Activated CD8-positive, alpha-beta memory T cell treated with anti-CD3 and anti-CD28 coated beads, Interleukin-2, amount 10 ng/mL, durations not matched to agents 7 days and 5 days (primary cell): ENCODE measurements around the gene IFNGR2. TPM values are rescaled to one million over a fixed set of nuclear protein-coding genes. Genes with fewer than 3 reads are reported as not detected.
"Not testable (repeated sequence)": the region's sequence is repeated elsewhere in the genome, so short reads cannot be mapped to it uniquely, and the experiment has no call there.

Experiments used
- ATAC-seq: fragments of 150-1000 bp; cut with Tn5 transposase; one replicate; pipeline ENCODE4 v1.10.0; 2021; ENCODE audit warnings: moderate library complexity
- CTCF ChIA-PET: fragments of 350-600 bp; sonication (Branson Sonifier 250); formaldehyde crosslinking; loops from one replicate; lab custom pipeline; 2021; ENCODE audit warnings: antibody characterized with exemption; lab: Charles Lee
- DNase-seq: peaks from one replicate; pipeline ENCODE4 v3.0.0-alpha.2; 2020
- H3K27ac Mint-ChIP-seq: one replicate; pipeline ENCODE4 v1.8.0; 2021; ENCODE audit warnings: mild to moderate bottlenecking, mixed read lengths
- H3K27me3 Mint-ChIP-seq: one replicate; pipeline ENCODE4 v1.8.0; 2021; ENCODE audit warnings: mixed read lengths
- H3K36me3 Mint-ChIP-seq: one replicate; pipeline ENCODE4 v1.8.0; 2021; ENCODE audit warnings: mild to moderate bottlenecking, mixed read lengths
- H3K4me1 Mint-ChIP-seq: one replicate; pipeline ENCODE4 v1.8.0; 2021; ENCODE audit warnings: mixed read lengths
- H3K4me3 Mint-ChIP-seq: one replicate; pipeline ENCODE4 v1.8.0; 2021; ENCODE audit warnings: mild to moderate bottlenecking, moderate library complexity, mixed read lengths
- H3K9me3 Mint-ChIP-seq: one replicate; pipeline ENCODE4 v1.8.0; 2022; ENCODE audit warnings: low read depth, mixed read lengths
- total RNA-seq, 2 experiments: library from RNA; stranded (reverse); gene quantifications; one replicate each; pipeline ENCODE4 v1.2.3, GENCODE V29; 2021

Gene IFNGR2
- total RNA-seq, 2 experiments from 2014 or later = 0.30 to 0.96 TPM

DNA sequence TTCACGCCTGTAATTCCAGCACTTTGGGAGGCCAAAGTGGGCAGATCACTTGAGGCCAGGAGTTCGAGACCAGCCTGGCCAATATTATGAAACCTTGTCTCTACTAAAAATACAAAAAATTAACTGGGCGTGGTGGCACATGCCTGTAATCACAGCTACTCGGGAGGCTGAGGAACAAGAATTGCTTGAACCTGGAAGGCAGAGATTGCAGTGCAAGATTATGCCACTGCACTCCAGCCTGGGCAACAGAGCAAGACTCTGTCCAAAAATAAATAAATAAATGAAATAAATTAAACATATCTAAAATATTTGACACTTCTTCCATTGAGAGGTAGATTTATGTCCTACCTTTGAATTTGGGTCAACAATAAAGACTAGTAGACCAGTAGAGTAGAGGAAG lies 66.0 kb downstream of the IFNGR2 start:
- CTCF ChIA-PET = interaction anchor here (1.8 kb wide), 1 partner anchor 24 kb away, joined by 5 read pairs; no protein-coding TSS in a partner anchor
- not testable (repeated sequence) for H3K27ac Mint-ChIP-seq, ATAC-seq, DNase-seq, H3K9me3 Mint-ChIP-seq, H3K27me3 Mint-ChIP-seq, H3K4me3 Mint-ChIP-seq, H3K4me1 Mint-ChIP-seq
- peaks cover 15% of the 10 kb centered on the region for H3K36me3 Mint-ChIP-seq

GRCh38 chr21:33470701-33471100 lies 67.5 kb downstream of the IFNGR2 start:
- Mint-ChIP-seq H3K27ac (no peak overlapping the region), H3K36me3 (peaks cover 12% of the 10 kb centered on the region), H3K4me3 (no peak overlapping the region)

GRCh38 chr21:33473344-33473743 lies 70.1 kb downstream of the IFNGR2 start:
- peaks cover 9% of the 10 kb centered on the region for H3K36me3 Mint-ChIP-seq
- H3K4me3 Mint-ChIP-seq = no peak overlapping the region
- no peaks in the 10 kb centered on the region for H3K27me3 Mint-ChIP-seq
- H3K4me1 Mint-ChIP-seq = peaks cover 4% of the 10 kb centered on the region
- no peak overlapping the region for H3K27ac Mint-ChIP-seq
- CTCF ChIA-PET = interaction anchor here (0.7 to 1.0 kb wide), 4 partner anchors 14 to 479 kb away, joined by 3 to 4 read pairs (median 4); no protein-coding TSS in a partner anchor
- DNase-seq (no peak), ATAC-seq (no peak)
- H3K9me3 Mint-ChIP-seq = no peaks in the 10 kb centered on the region

More at GRCh38 chr21:33470701-33471100, 67.5 kb downstream of the IFNGR2 start:
- CTCF ChIA-PET = no interaction called here
- Mint-ChIP-seq H3K9me3 (no peaks in the 10 kb centered on the region), H3K4me1 (no peaks in the 10 kb centered on the region), H3K27me3 (no peaks in the 10 kb centered on the region)
- DNase-seq (no peak), ATAC-seq (no peak)

GRCh38 chr21:33477066-33477465 lies 73.9 kb downstream of the IFNGR2 start:
- DNase-seq = no peak
- Mint-ChIP-seq H3K9me3 (no peaks in the 10 kb centered on the region), H3K4me1 (peaks cover 13% of the 10 kb centered on the region), H3K27me3 (no peaks in the 10 kb centered on the region), H3K27ac (no peak overlapping the region), H3K4me3 (no peak overlapping the region), H3K36me3 (peaks cover 9% of the 10 kb centered on the region)
- ATAC-seq = no peak
- CTCF ChIA-PET = no interaction called here

- Mint-ChIP-seq H3K4me1 (peaks cover 13% of the 10 kb centered on the region), H3K9me3 (no peaks in the 10 kb centered on the region), H3K27ac (peak overlapping the region; percentile 86), H3K4me3 (peak overlapping the region; percentile 91), H3K27me3 (no peaks in the 10 kb centered on the region), H3K36me3 (peaks cover 6% of the 10 kb centered on the region)
- DNase-seq = no peak
- CTCF ChIA-PET = no interaction called here
- no peak for ATAC-seq
These were observed 75.0 kb downstream of the IFNGR2 start for GRCh38 chr21:33478182-33478581.

GRCh38 chr21:33478935-33479678 lies 75.9 kb downstream of the IFNGR2 start:
- Mint-ChIP-seq H3K9me3 (no peaks in the 10 kb centered on the region), H3K27me3 (no peaks in the 10 kb centered on the region), H3K4me3 (peak overlapping the region; percentile 91), H3K36me3 (no peaks in the 10 kb centered on the region), H3K27ac (peak overlapping the region; percentile 86), H3K4me1 (peaks cover 13% of the 10 kb centered on the region)
- DNase-seq (peak; percentile 64), ATAC-seq (peak; percentile 14)
- CTCF ChIA-PET = interaction anchor here (0.9 to 2.3 kb wide), 9 partner anchors 11 to 279 kb away, joined by 3 to 27 read pairs (median 3); partner anchors contain the start of genes DNAJC28 and DONSON

- ATAC-seq (peak; percentile 94), DNase-seq (peak; percentile 96)
- no peaks in the 10 kb centered on the region for H3K9me3 Mint-ChIP-seq
- no peaks in the 10 kb centered on the region for H3K27me3 Mint-ChIP-seq
- CTCF ChIA-PET = interaction anchor here (0.6 to 2.3 kb wide), 13 partner anchors 10 to 280 kb away, joined by 3 to 27 read pairs (median 3); partner anchors contain the start of genes DNAJC28 and DONSON
- peak within 1 kb of the TSS; percentile 91 for H3K4me3 Mint-ChIP-seq
- H3K27ac Mint-ChIP-seq = peak within 1 kb of the TSS; percentile 89
- peaks cover 13% of the 10 kb centered on the region for H3K4me1 Mint-ChIP-seq
- H3K36me3 Mint-ChIP-seq = no peaks in the 10 kb centered on the region
These were observed 76.7 kb downstream of the IFNGR2 start, which contains the start of gene TMEM50B for GRCh38 chr21:33479679-33480480. Gene TMEM50B (minus strand): TSS chr21:33479974. CDS start chr21:33468885, 11,089 bp downstream.

GRCh38 chr21:33480481-33481103 lies 77.4 kb downstream of the IFNGR2 start:
- CTCF ChIA-PET = interaction anchor here (0.6 to 2.3 kb wide), 9 partner anchors 10 to 281 kb away, joined by 3 to 27 read pairs (median 4); partner anchors contain the start of genes DNAJC28 and DONSON
- Mint-ChIP-seq H3K9me3 (no peaks in the 10 kb centered on the region), H3K36me3 (no peaks in the 10 kb centered on the region), H3K27ac (peak overlapping the region; percentile 89), H3K27me3 (no peaks in the 10 kb centered on the region), H3K4me1 (peaks cover 13% of the 10 kb centered on the region), H3K4me3 (peak overlapping the region; percentile 91)
- ATAC-seq = no peak
- no peak for DNase-seq

DNA sequence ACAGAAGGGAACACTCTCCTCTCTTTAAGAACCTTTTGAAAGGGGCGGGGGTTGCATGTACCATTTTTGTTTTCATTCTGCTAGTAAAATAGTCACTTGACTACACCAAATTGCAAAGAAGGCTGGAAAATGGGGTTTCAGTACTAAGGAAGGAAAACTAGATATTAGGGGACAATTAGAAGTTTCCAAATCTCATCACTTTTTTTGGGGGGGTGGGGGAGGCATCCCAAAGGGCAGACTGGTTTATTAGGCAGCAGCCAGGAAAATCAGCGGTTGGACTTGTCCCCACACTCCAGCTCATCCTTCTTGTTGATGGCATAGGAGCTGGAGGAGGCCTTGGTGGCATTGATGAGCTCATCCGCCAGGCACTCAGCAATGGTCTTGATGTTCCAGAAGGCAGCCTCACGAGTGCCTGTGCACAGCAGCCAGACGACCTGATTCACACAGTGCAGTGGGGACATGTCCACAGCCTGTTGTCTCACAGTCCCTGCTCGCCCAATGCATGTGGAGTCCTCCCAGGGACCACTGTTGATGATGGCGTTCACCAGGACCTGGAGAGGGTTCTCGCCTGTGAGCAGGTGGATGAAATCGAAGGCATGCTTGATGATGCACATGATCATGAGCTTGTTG lies 78.2 kb downstream of the IFNGR2 start:
- H3K4me3 Mint-ChIP-seq = peak overlapping the region; percentile 91
- H3K36me3 Mint-ChIP-seq = no peaks in the 10 kb centered on the region
- DNase-seq = no peak
- no peaks in the 10 kb centered on the region for H3K9me3 Mint-ChIP-seq
- H3K27me3 Mint-ChIP-seq = no peaks in the 10 kb centered on the region
- CTCF ChIA-PET = interaction anchor here (0.6 to 1.1 kb wide), 3 partner anchors 36 to 1074 kb away, joined by 3 read pairs; partner anchors contain the start of gene GART
- ATAC-seq = no peak
- H3K27ac Mint-ChIP-seq = no peak overlapping the region
- H3K4me1 Mint-ChIP-seq = peaks cover 13% of the 10 kb centered on the region

Other genes with a start within 250 kb of the IFNGR2 start
- gene IFNAR2, start 173.5 kb upstream of the IFNGR2 start, total RNA-seq = 10 to 100 TPM; 45.8 to 54.9 TPM
- gene IL10RB, start 137.0 kb upstream of the IFNGR2 start, total RNA-seq = 10 to 100 TPM; 30.9 to 34.9 TPM
- gene IFNAR1, start 78.4 kb upstream of the IFNGR2 start, total RNA-seq = 10 to 100 TPM; 26.2 to 30.8 TPM
- gene TMEM50B, start 76.6 kb downstream of the IFNGR2 start, total RNA-seq = 10 to 100 TPM; 23.6 to 32.7 TPM
- gene DNAJC28, start 88.3 kb downstream of the IFNGR2 start, total RNA-seq = under 1 TPM; 0.53 to 0.75 TPM
- gene GART, start 138.7 kb downstream of the IFNGR2 start, total RNA-seq = 100 to 1,000 TPM; 135 to 189 TPM
- 100 to 1,000 TPM; 279 to 363 TPM for gene SON, start 139.6 kb downstream of the IFNGR2 start, total RNA-seq
- 10 to 100 TPM; 41.6 to 46.3 TPM for gene DONSON, start 185.3 kb downstream of the IFNGR2 start, total RNA-seq
- 10 to 100 TPM; 28.2 to 36.8 TPM for gene CRYZL1, start 238.3 kb downstream of the IFNGR2 start, total RNA-seq
- 1 to 10 TPM; 2.0 to 3.9 TPM for gene ITSN1, start 239.1 kb downstream of the IFNGR2 start, total RNA-seq